HEK293 (cell line): ENCODE data around the gene LAMTOR3.

Experiments used
- CTCF ChIA-PET: fragments of 350-600 bp; formaldehyde crosslinking; extraction: SDS; loops from one replicate; lab custom pipeline; 2021; ENCODE audit warnings: antibody characterized with exemption; lab: Yijun Ruan, JAX
- POLR2A ChIA-PET: fragments of 300-600 bp; formaldehyde crosslinking; extraction: SDS; loops from one replicate; lab custom pipeline; 2020; ENCODE audit warnings: antibody characterized with exemption, inconsistent platforms; lab: Yijun Ruan, JAX
- H3K27ac ChIP-seq: fragments of 200-500 bp; sonication (Bioruptor generic); 2 replicates; pipeline ENCODE4 v1.5.1; 2014; ENCODE audit warnings: low read depth, low read length, control low read depth, inconsistent platforms; ENCODE audit errors: extremely low read depth
- H3K36me3 ChIP-seq, 2 experiments: fragments of 200-500 bp in 1 of 2; sonication (Bioruptor generic) in 1 of 2; 1 replicate in 1 of 2; 2 replicates in 1 of 2; pipeline ENCODE4 v1.5.1; 2014 to 2017; ENCODE audit warnings: inconsistent platforms in 2 of 2, low read length in 2 of 2; ENCODE audit not compliant: control insufficient read depth in 2 of 2, insufficient read depth in 1 of 2
- H3K4me1 ChIP-seq: fragments of 200-500 bp; sonication (Bioruptor generic); 2 replicates; pipeline ENCODE4 v1.5.1; 2014; ENCODE audit warnings: mild to moderate bottlenecking, low read length, inconsistent platforms; ENCODE audit not compliant: control insufficient read depth, insufficient read depth
- H3K4me3 ChIP-seq: 2 replicates; pipeline ENCODE4 v1.5.1; 2011; ENCODE audit warnings: low read depth, mild to moderate bottlenecking, control low read depth, low read length, moderate library complexity
- H3K9me3 ChIP-seq: fragments of 200-500 bp; sonication (Bioruptor generic); 2 replicates; pipeline ENCODE4 v1.5.1; 2014; ENCODE audit warnings: low read depth, low read length, inconsistent platforms; ENCODE audit not compliant: control insufficient read depth, insufficient read depth
- BCL11B ChIP-seq: fragments of 450-650 bp; formaldehyde crosslinking; IDR thresholded peaks from 2 replicates; pipeline ENCODE4 v1.5.1; 2016; ENCODE audit warnings: low read depth, missing biosample characterization, missing genetic modification characterization
- KLF7 ChIP-seq: fragments of 450-650 bp; formaldehyde crosslinking; IDR thresholded peaks from 2 replicates; pipeline ENCODE4 v1.5.1; 2016; ENCODE audit warnings: missing biosample characterization, missing genetic modification characterization, borderline replicate concordance
- SP3 ChIP-seq: fragments of 450-650 bp; formaldehyde crosslinking; IDR thresholded peaks from 2 replicates; pipeline ENCODE4 v1.5.1; 2016; ENCODE audit warnings: missing biosample characterization, missing genetic modification characterization
- TRIM28 ChIP-seq: IDR thresholded peaks from 2 replicates; pipeline ENCODE4 v1.6.1; 2011; ENCODE audit warnings: low read length, control low read depth, borderline replicate concordance
- ZFHX2 ChIP-seq: fragments of 450-650 bp; formaldehyde crosslinking; conservative IDR thresholded peaks from 2 replicates; pipeline ENCODE4 v1.5.1; 2016; ENCODE audit warnings: missing biosample characterization, missing genetic modification characterization
- ZNF211 ChIP-seq: fragments of 450-650 bp; formaldehyde crosslinking; IDR thresholded peaks from 2 replicates; pipeline ENCODE4 v1.5.1; 2016; ENCODE audit warnings: low read depth, missing biosample characterization, missing genetic modification characterization
- ZNF24 ChIP-seq: fragments of 450-650 bp; formaldehyde crosslinking; IDR thresholded peaks from 2 replicates; pipeline ENCODE4 v1.5.1; 2016; ENCODE audit warnings: missing biosample characterization, missing genetic modification characterization
- ZNF311 ChIP-seq: fragments of 450-650 bp; formaldehyde crosslinking; IDR thresholded peaks from 2 replicates; pipeline ENCODE4 v1.5.1; 2017; ENCODE audit warnings: missing biosample characterization, missing genetic modification characterization, borderline replicate concordance
- ZNF473 ChIP-seq: fragments of 450-650 bp; formaldehyde crosslinking; IDR thresholded peaks from 2 replicates; pipeline ENCODE4 v1.5.1; 2017; ENCODE audit warnings: missing biosample characterization, missing genetic modification characterization
- ZNF521 ChIP-seq: fragments of 450-650 bp; formaldehyde crosslinking; IDR thresholded peaks from 2 replicates; pipeline ENCODE4 v1.5.1; 2017; ENCODE audit warnings: missing biosample characterization, mild to moderate bottlenecking, missing genetic modification characterization
- ZNF529 ChIP-seq: fragments of 450-650 bp; formaldehyde crosslinking; IDR thresholded peaks from 2 replicates; pipeline ENCODE4 v1.5.1; 2017; ENCODE audit warnings: missing genetic modification characterization, missing biosample characterization; ENCODE audit not compliant: insufficient replicate concordance
- ZNF555 ChIP-seq: fragments of 450-650 bp; formaldehyde crosslinking; conservative IDR thresholded peaks from 2 replicates; pipeline ENCODE4 v1.5.1; 2017; ENCODE audit warnings: missing biosample characterization, mild to moderate bottlenecking, missing genetic modification characterization, inconsistent platforms
- ZNF585B ChIP-seq: fragments of 450-650 bp; formaldehyde crosslinking; IDR thresholded peaks from 2 replicates; pipeline ENCODE4 v1.5.1; 2016; ENCODE audit warnings: missing biosample characterization, missing genetic modification characterization
- ZNF626 ChIP-seq: fragments of 450-650 bp; sonication (Bioruptor Pico); formaldehyde crosslinking; IDR thresholded peaks from 2 replicates; pipeline ENCODE4 v1.5.1; 2018; ENCODE audit warnings: missing biosample characterization, missing genetic modification characterization, inconsistent platforms
- ZNF654 ChIP-seq: fragments of 450-650 bp; formaldehyde crosslinking; IDR thresholded peaks from 2 replicates; pipeline ENCODE4 v1.5.1; 2016; ENCODE audit warnings: low read depth, missing biosample characterization, missing genetic modification characterization
- ZNF658 ChIP-seq: fragments of 450-650 bp; formaldehyde crosslinking; IDR thresholded peaks from 2 replicates; pipeline ENCODE4; 2016; ENCODE audit warnings: missing biosample characterization, missing genetic modification characterization
- ZNF660 ChIP-seq: fragments of 450-650 bp; IDR thresholded peaks from 2 replicates; pipeline ENCODE4 v1.5.1; 2018; ENCODE audit warnings: missing biosample characterization, mild to moderate bottlenecking, missing genetic modification characterization
- ZSCAN23 ChIP-seq: fragments of 450-650 bp; formaldehyde crosslinking; IDR thresholded peaks from 2 replicates; pipeline ENCODE4 v1.5.1; 2016; ENCODE audit warnings: missing biosample characterization, missing genetic modification characterization
- TF ChIP-seq, protein P1 (sequence below): fragments of 450-650 bp; formaldehyde crosslinking; IDR thresholded peaks from 2 replicates; pipeline ENCODE4 v1.5.1; 2016; ENCODE audit warnings: missing biosample characterization, missing genetic modification characterization, borderline replicate concordance
- TF ChIP-seq, protein P2 (sequence below): fragments of 450-650 bp; formaldehyde crosslinking; IDR thresholded peaks from 2 replicates; pipeline ENCODE4 v1.5.1; 2016; ENCODE audit warnings: missing biosample characterization, missing genetic modification characterization, low read depth
- TF ChIP-seq, protein P3 (sequence below): fragments of 450-650 bp; formaldehyde crosslinking; IDR thresholded peaks from 2 replicates; pipeline ENCODE4 v1.5.1; 2016; ENCODE audit warnings: missing biosample characterization, missing genetic modification characterization

LAMTOR3 gene

DNA sequence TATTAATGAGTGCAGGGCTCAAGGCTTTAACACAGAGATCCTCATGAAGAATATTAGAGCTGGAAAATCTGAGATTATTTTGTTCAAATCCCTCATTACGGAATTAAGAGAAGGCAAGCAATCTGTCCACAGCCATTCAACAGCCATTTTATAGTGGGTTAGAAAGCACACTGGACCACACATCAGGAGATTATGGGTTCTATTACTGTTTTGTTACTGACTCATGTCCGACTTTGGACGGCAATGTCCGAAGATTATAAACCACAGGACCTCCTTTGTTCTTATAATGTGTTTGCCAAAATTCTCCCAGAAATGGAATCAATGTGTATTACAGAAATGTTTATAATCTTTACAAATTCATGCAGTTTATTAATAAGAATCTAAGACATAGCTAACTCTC, 8.1 kb downstream of the LAMTOR3 start:
- H3K4me3 ChIP-seq, result no peak overlapping the region
- no peak for TF ChIP-seq TRIM28
- TF ChIP-seq ZNF654, result no peak
- no peak for TF ChIP-seq ZNF211 (tag by site-specific recombination)
- no peak for TF ChIP-seq ZNF626 (tag by site-specific recombination)
- no peak for TF ChIP-seq ZNF311
- no peak for TF ChIP-seq ZFHX2 (tag by site-specific recombination)
- TF ChIP-seq ZNF473 (tag by site-specific recombination), result no peak
- no peak for TF ChIP-seq ZNF24 (tag by site-specific recombination)
- no peak for TF ChIP-seq ZNF658
- TF ChIP-seq ZNF555 (tag by site-specific recombination), result no peak
- TF ChIP-seq KLF7 (tag by site-specific recombination), result no peak
- no peaks in the 10 kb centered on the region for H3K4me1 ChIP-seq
- POLR2A ChIA-PET, result no interaction called here
- no peaks in the 10 kb centered on the region for H3K9me3 ChIP-seq
- peaks cover 0 to 55% of the 10 kb centered on the region in 2 experiments for H3K36me3 ChIP-seq
- CTCF ChIA-PET, result interaction anchor here (0.9 to 1.0 kb wide), 2 partner anchors 75 to 76 kb away, joined by 5 read pairs; no protein-coding TSS in a partner anchor
- no peak overlapping the region for H3K27ac ChIP-seq

DNA sequence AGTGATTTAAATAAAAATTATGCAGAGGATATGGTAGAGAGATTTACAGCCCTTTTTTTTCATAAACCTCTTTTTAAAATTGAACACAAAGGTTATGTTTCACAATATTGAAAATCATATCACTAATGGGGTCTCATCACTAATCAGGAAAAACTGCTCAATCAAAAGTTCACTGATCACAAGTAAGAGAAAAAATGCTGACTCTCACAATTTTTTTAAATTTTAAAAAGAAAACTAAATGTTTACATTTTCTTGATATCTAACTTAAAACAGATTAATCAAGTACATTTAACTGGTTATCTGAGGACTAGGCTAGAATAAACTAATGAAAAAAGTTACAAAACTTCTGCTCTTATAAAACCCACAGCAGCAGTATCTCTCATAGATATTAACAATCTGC, 8.5 kb downstream of the LAMTOR3 start:
- Histone ChIP-seq H3K4me3 (no peak overlapping the region), H3K4me1 (no peaks in the 10 kb centered on the region), H3K9me3 (no peaks in the 10 kb centered on the region), H3K36me3 (peaks cover 0 to 56% of the 10 kb centered on the region in 2 experiments), H3K27ac (no peak overlapping the region)
- ChIA-PET CTCF (interaction anchor here (0.9 to 1.0 kb wide), 2 partner anchors 74 to 76 kb away, joined by 5 read pairs; no protein-coding TSS in a partner anchor), POLR2A (no interaction called here)
- TF ChIP-seq, protein P1, sequence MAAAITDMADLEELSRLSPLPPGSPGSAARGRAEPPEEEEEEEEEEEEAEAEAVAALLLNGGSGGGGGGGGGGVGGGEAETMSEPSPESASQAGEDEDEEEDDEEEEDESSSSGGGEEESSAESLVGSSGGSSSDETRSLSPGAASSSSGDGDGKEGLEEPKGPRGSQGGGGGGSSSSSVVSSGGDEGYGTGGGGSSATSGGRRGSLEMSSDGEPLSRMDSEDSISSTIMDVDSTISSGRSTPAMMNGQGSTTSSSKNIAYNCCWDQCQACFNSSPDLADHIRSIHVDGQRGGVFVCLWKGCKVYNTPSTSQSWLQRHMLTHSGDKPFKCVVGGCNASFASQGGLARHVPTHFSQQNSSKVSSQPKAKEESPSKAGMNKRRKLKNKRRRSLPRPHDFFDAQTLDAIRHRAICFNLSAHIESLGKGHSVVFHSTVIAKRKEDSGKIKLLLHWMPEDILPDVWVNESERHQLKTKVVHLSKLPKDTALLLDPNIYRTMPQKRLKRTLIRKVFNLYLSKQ, result no peak
- TF ChIP-seq ZNF473 (tag by site-specific recombination) (no peak), ZNF521 (tag by site-specific recombination) (no peak), ZSCAN23 (tag by site-specific recombination) (no peak), ZNF529 (tag by site-specific recombination) (no peak), ZNF660 (tag by site-specific recombination) (no peak), ZNF658 (no peak), ZNF585B (tag by site-specific recombination) (no peak), BCL11B (no peak), SP3 (no peak)
- TF ChIP-seq, protein P2, sequence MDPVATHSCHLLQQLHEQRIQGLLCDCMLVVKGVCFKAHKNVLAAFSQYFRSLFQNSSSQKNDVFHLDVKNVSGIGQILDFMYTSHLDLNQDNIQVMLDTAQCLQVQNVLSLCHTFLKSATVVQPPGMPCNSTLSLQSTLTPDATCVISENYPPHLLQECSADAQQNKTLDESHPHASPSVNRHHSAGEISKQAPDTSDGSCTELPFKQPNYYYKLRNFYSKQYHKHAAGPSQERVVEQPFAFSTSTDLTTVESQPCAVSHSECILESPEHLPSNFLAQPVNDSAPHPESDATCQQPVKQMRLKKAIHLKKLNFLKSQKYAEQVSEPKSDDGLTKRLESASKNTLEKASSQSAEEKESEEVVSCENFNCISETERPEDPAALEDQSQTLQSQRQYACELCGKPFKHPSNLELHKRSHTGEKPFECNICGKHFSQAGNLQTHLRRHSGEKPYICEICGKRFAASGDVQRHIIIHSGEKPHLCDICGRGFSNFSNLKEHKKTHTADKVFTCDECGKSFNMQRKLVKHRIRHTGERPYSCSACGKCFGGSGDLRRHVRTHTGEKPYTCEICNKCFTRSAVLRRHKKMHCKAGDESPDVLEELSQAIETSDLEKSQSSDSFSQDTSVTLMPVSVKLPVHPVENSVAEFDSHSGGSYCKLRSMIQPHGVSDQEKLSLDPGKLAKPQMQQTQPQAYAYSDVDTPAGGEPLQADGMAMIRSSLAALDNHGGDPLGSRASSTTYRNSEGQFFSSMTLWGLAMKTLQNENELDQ (tag by site-specific recombination), result no peak
- TF ChIP-seq, protein P3, sequence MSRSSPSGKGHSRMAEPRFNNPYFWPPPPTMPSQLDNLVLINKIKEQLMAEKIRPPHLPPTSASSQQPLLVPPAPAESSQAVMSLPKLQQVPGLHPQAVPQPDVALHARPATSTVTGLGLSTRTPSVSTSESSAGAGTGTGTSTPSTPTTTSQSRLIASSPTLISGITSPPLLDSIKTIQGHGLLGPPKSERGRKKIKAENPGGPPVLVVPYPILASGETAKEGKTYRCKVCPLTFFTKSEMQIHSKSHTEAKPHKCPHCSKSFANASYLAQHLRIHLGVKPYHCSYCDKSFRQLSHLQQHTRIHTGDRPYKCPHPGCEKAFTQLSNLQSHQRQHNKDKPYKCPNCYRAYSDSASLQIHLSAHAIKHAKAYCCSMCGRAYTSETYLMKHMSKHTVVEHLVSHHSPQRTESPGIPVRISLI (tag by site-specific recombination), result no peak
